Psoas muscle (tissue), 8 donors: ENCODE data around the gene NARF. TPM values are rescaled to one million over a fixed set of nuclear protein-coding genes. Genes with fewer than 3 reads are reported as not detected.
"Not testable (repeated sequence)": the region's sequence is repeated elsewhere in the genome, so short reads cannot be mapped to it uniquely, and the experiment has no call there.

Experiments
- ATAC-seq, 4 donors: fragments of 200-7000 bp; cut with Tn5 transposase; one replicate each; pipeline ENCODE4 v1.9.1; 2020; ENCODE audit warnings: moderate library complexity in 3 of 4, mild to moderate bottlenecking in 2 of 4
- DNase-seq, 2 donors: peaks; one replicate each; pipeline ENCODE4 v3.0.0-alpha.2; 2020
- H3K27ac ChIP-seq: fragments of 200-600 bp; one replicate; pipeline ENCODE4 v1.8.0; 2022
- H3K27me3 ChIP-seq, 3 donors: fragments of 200-600 bp in 1 of 3; one replicate each; pipeline versions ENCODE4 v1.6.1 to v1.8.0; 2013 to 2022; ENCODE audit warnings: low read length in 2 of 3, mild to moderate bottlenecking in 2 of 3, moderate library complexity in 1 of 3; ENCODE audit not compliant: insufficient read depth in 3 of 3
- H3K36me3 ChIP-seq, 2 donors: fragments of 200-600 bp in 1 of 2; one replicate each; pipeline versions ENCODE4 v1.6.1 to v1.8.0; 2013 to 2022; ENCODE audit warnings: low read depth in 1 of 2, mild to moderate bottlenecking in 1 of 2, moderate library complexity in 1 of 2; ENCODE audit not compliant: insufficient read depth in 1 of 2
- H3K4me1 ChIP-seq: fragments of 200-600 bp; one replicate; pipeline ENCODE4 v1.8.0; 2022
- H3K4me3 ChIP-seq: fragments of 200-600 bp; one replicate; pipeline ENCODE4 v1.8.0; 2022; ENCODE audit warnings: mild to moderate bottlenecking
- H3K9me3 ChIP-seq: fragments of 200-600 bp; one replicate; pipeline ENCODE4 v1.8.0; 2022
- CTCF ChIP-seq: fragments of 200-600 bp; IDR thresholded peaks from one replicate; pipeline ENCODE4 v1.8.0; 2022; ENCODE audit warnings: antibody characterized with exemption
- WGBS, 3 donors: extraction: QIAGEN DNeasy Blood & Tissue Kit; methylation state at CpG; one replicate each; pipeline versions ENCODE4 v1.1.6 to v1.1.7; 2013; 5-methylcytosine and 5-hydroxymethylcytosine counted together
- intact Hi-C, 2 donors: fragments of 100-400 bp; cut with DNase I; formaldehyde crosslinking; loops; one replicate each; pipeline versions ENCODE4 v1.11.0 to v1.14.2; 2022
- polyA plus RNA-seq, 3 donors: library from polyadenylated mRNA; stranded (reverse); fragments of 200-250 nt; gene quantifications; one replicate each; pipeline ENCODE4 v1.2.3, GENCODE V29; 2013
- total RNA-seq, 4 donors: library from RNA; stranded (reverse); fragmentation: NEBNext Ultra II Directional in 2 of 4; extraction: Animal tissue kit (Norgen Biotek cat#: 25700) in 2 of 4; gene quantifications; one replicate each; pipeline versions ENCODE4 v1.2.1 to v1.2.4, GENCODE V29; 2021 to 2023
- donor health status: healthy with polysubstance abuse.
- donor health status: DM: no; HTN: no; CAD: no; lungs with moderate emphysema.
- donor health status: Bipolar disorder and iron deficiency.
- donor health status: healthy.
- donor health status: DM: yes; HTN: yes; CAD: no.
- donor health status: DM: no; HTN: no; CAD: no.
- donor health status: DM: no; HTN: no; CAD: no.
- donor health status: DM: yes; HTN: yes; CAD: no.

The NARF gene
- total and polyA plus RNA-seq, 7 donors, result 32.8 to 129 (median 43.1) TPM

DNA sequence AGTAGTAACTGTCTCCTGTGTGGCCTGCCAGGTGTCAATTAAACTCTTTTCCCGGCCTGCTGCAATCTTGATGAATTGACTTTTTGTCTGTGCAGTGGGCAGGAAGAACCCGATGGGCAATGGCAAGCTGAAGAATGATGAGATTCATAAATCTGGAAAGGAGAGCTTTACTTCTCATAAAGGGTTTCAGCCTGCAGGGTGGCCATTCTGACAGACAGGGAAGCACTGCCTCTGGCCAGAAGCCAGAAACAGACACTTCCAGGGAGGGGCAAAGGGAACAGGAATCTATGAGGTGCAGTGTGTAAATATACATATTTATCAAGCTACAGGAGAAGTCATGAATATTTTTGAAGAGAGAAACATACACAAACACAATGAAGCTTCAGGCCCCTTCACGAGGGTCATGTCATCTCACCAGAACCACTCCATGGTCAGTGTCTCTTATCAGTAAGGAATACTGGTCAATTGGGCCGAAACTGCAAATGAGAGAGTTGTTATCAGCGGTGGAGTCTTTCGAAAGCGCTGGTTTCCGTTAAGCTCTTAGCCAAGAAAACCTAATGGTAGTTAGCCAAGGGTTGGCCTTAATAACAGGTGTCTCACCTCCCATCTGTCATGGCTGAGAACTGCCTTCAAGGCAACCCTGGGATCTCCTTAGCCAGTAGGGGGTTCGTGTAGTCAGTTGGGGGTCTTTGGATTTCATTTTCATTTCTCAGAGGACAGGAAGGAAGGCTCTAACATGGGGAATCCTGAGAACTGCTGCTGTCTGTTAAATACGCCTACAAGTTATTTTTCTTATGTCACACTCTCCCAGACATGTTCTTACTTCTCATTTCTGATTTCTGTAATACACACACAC lies 1.2 kb upstream of the NARF start:
- no peak for TF ChIP-seq CTCF
- peaks cover 17% of the 10 kb centered on the region for H3K4me1 ChIP-seq
- H3K36me3 ChIP-seq, result peaks cover 3 to 25% of the 10 kb centered on the region in 2 donors
- no peaks in the 10 kb centered on the region for H3K9me3 ChIP-seq
- peak overlapping the region; percentile 99 for H3K27ac ChIP-seq
- intact Hi-C loops, result no loop called here
- WGBS, 3 donors, result 51 to 63% (median 62%) methylated on average over 10 of the region's 10 CpGs
- H3K4me3 ChIP-seq, result peak overlapping the region; percentile 94
- DNase-seq (no peak), ATAC-seq (no peak)
- no peaks in the 10 kb centered on the region for H3K27me3 ChIP-seq

- H3K36me3 ChIP-seq, result peaks cover 3 to 31% of the 10 kb centered on the region in 2 donors
- peaks cover 17% of the 10 kb centered on the region for H3K4me1 ChIP-seq
- DNase-seq, result no peak
- intact Hi-C loops, result no loop called here
- TF ChIP-seq CTCF, result no peak
- ATAC-seq, result no peak
- H3K4me3 ChIP-seq, result peak overlapping the region; percentile 94
- 0 to 1% (median 0%) methylated on average over 8 of the region's 8 CpGs for WGBS, 3 donors
- H3K27me3 ChIP-seq, result no peaks in the 10 kb centered on the region
- H3K27ac ChIP-seq, result peak overlapping the region; percentile 99
- H3K9me3 ChIP-seq, result no peaks in the 10 kb centered on the region
These were observed 687 bp upstream of the NARF start for GRCh38 chr17:82457929-82458178.

- 0 to 1% (median 0%) methylated on average over 56 to 62 of the region's 62 CpGs for WGBS, 3 donors
- peak in 1 of 2 donors; percentile 64 for DNase-seq
- no peaks in the 10 kb centered on the region for H3K9me3 ChIP-seq
- H3K4me3 ChIP-seq, result peak overlapping the region; percentile 94
- peaks cover 17% of the 10 kb centered on the region for H3K4me1 ChIP-seq
- H3K27ac ChIP-seq, result peak overlapping the region; percentile 99
- H3K36me3 ChIP-seq, result peaks cover 3 to 42% of the 10 kb centered on the region in 2 donors
- TF ChIP-seq CTCF, result no peak
- no peak for ATAC-seq
- intact Hi-C loops, result no loop called here
- no peaks in the 10 kb centered on the region for H3K27me3 ChIP-seq
These were observed 414 bp downstream of the NARF start for GRCh38 chr17:82458885-82459424.

- intact Hi-C loops, ATAC-seq, H3K9me3 ChIP-seq, H3K27me3 ChIP-seq, H3K27ac ChIP-seq: not testable (repeated sequence)
- H3K36me3 ChIP-seq, result peaks cover 3 to 52% of the 10 kb centered on the region in 2 donors
- WGBS, 3 donors, result 87 to 89% (median 88%) methylated on average over 9 of the region's 9 CpGs
- peak in 1 of 2 donors; percentile 11 for DNase-seq
- H3K4me3 ChIP-seq, result peak overlapping the region; percentile 94
- H3K4me1 ChIP-seq, result peaks cover 17% of the 10 kb centered on the region
These were observed 1.4 kb downstream of the NARF start for GRCh38 chr17:82459936-82460335.

GRCh38 chr17:82461827-82462524 lies 3.4 kb downstream of the NARF start:
- H3K27ac ChIP-seq, result no peak overlapping the region
- H3K4me3 ChIP-seq, result no peak overlapping the region
- DNase-seq (peak in 1 of 2 donors; percentile 38), ATAC-seq (no peak)
- no peaks in the 10 kb centered on the region for H3K9me3 ChIP-seq
- H3K4me1 ChIP-seq, result peaks cover 16% of the 10 kb centered on the region
- TF ChIP-seq CTCF, result no peak
- H3K27me3 ChIP-seq, result no peaks in the 10 kb centered on the region
- H3K36me3 ChIP-seq, result peaks cover 3 to 72% of the 10 kb centered on the region in 2 donors
- intact Hi-C loops, result no loop called here
- 77 to 86% (median 80%) methylated on average over 10 of the region's 10 CpGs for WGBS, 3 donors
